Neural progenitor cell (in vitro differentiated cells): ENCODE measurements around the gene PPFIA4. TPM values are rescaled to one million over a fixed set of nuclear protein-coding genes. Genes with fewer than 3 reads are reported as not detected.

Experiments used
- DNase-seq: peaks from one replicate; pipeline ENCODE4 v3.0.0-alpha.2; 2016; ENCODE audit warnings: low spot score
- H2AFZ ChIP-seq: fragments of 200-600 bp; sonication (generic); replicated peaks from 2 replicates; pipeline ENCODE4 v1.6.1; 2016; ENCODE audit warnings: antibody characterized with exemption
- H3F3A ChIP-seq: fragments of 200-600 bp; sonication (generic); 2 replicates; pipeline ENCODE4 v1.6.1; 2016; ENCODE audit warnings: antibody characterized with exemption, low read depth
- H3K27ac ChIP-seq: fragments of 200-600 bp; sonication (generic); 2 replicates; pipeline ENCODE4 v1.5.1; 2016; ENCODE audit warnings: mild to moderate bottlenecking
- H3K27me3 ChIP-seq: fragments of 200-600 bp; sonication (generic); 2 replicates; pipeline ENCODE4 v1.6.1; 2016; ENCODE audit warnings: mild to moderate bottlenecking, moderate library complexity
- H3K36me3 ChIP-seq: fragments of 200-600 bp; sonication (generic); 2 replicates; pipeline ENCODE4 v1.5.1; 2016
- H3K4me1 ChIP-seq: fragments of 200-600 bp; sonication (generic); 2 replicates; pipeline ENCODE4 v1.6.1; 2016; ENCODE audit warnings: mixed run types
- H3K4me2 ChIP-seq: fragments of 200-600 bp; sonication (generic); 2 replicates; pipeline ENCODE4 v1.6.1; 2016
- H3K4me3 ChIP-seq: fragments of 200-600 bp; sonication (generic); 2 replicates; pipeline ENCODE4 v1.5.1; 2016
- H3K79me2 ChIP-seq: fragments of 200-600 bp; sonication (generic); 2 replicates; pipeline ENCODE4 v1.6.1; 2016; ENCODE audit warnings: low read depth
- H3K9ac ChIP-seq: fragments of 200-600 bp; sonication (generic); 2 replicates; pipeline ENCODE4 v1.6.1; 2016
- H3K9me3 ChIP-seq: fragments of 200-600 bp; sonication (generic); 2 replicates; pipeline ENCODE4 v1.5.1; 2016; ENCODE audit warnings: low read depth
- H4K20me1 ChIP-seq: fragments of 200-600 bp; sonication (generic); 2 replicates; pipeline ENCODE4 v1.6.1; 2016; ENCODE audit warnings: low read depth
- H3K27ac Mint-ChIP-seq: 3 replicates; pipeline ENCODE4 v1.8.0; 2021; ENCODE audit warnings: mixed read lengths
- H3K27me3 Mint-ChIP-seq: 2 replicates; pipeline ENCODE4 v1.8.0; 2022; ENCODE audit warnings: low read depth, mild to moderate bottlenecking, inconsistent platforms, moderate library complexity, mixed read lengths; ENCODE audit not compliant: insufficient read depth
- H3K36me3 Mint-ChIP-seq: 3 replicates; pipeline ENCODE4 v1.8.0; 2021; ENCODE audit warnings: mixed read lengths
- H3K4me1 Mint-ChIP-seq: 3 replicates; pipeline ENCODE4 v1.8.0; 2021; ENCODE audit warnings: mixed read lengths
- H3K4me3 Mint-ChIP-seq: 3 replicates; pipeline ENCODE4 v1.8.0; 2021; ENCODE audit warnings: mild to moderate bottlenecking, moderate library complexity, mixed read lengths
- H3K9me3 Mint-ChIP-seq: 3 replicates; pipeline ENCODE4 v1.8.0; 2020; ENCODE audit warnings: mixed read lengths
- EZH2 ChIP-seq: fragments of 200-600 bp; sonication (generic); IDR thresholded peaks from 2 replicates; pipeline ENCODE4 v1.6.1; 2017; ENCODE audit warnings: antibody characterized with exemption, mild to moderate bottlenecking, moderate library complexity
- EZH2phosphoT487 ChIP-seq: fragments of 200-600 bp; sonication (generic); IDR thresholded peaks from 2 replicates; pipeline ENCODE4 v1.6.1; 2017; ENCODE audit warnings: antibody characterized with exemption
- total RNA-seq: library from RNA; depleted of rRNA; stranded (reverse); fragments of >200 nt; gene quantifications from 2 replicates; pipeline ENCODE4 v1.2.3, GENCODE V29; 2015; ENCODE audit warnings: low replicate concordance
- TF ChIP-seq, protein P1 (sequence below): fragments of 200-600 bp; sonication (generic); IDR thresholded peaks from 2 replicates; pipeline ENCODE4 v1.5.1; 2017; ENCODE audit warnings: antibody characterized with exemption, mild to moderate bottlenecking

PPFIA4 gene
- total RNA-seq, 1 donor from 2014 or later, result 23.5 TPM

- H3K27ac Mint-ChIP-seq, result no peak overlapping the region
- H3K36me3 ChIP-seq, result no peaks in the 10 kb centered on the region
These were observed 23.4 kb downstream of the PPFIA4 start for GRCh38 chr1:203049576-203050180.

DNA sequence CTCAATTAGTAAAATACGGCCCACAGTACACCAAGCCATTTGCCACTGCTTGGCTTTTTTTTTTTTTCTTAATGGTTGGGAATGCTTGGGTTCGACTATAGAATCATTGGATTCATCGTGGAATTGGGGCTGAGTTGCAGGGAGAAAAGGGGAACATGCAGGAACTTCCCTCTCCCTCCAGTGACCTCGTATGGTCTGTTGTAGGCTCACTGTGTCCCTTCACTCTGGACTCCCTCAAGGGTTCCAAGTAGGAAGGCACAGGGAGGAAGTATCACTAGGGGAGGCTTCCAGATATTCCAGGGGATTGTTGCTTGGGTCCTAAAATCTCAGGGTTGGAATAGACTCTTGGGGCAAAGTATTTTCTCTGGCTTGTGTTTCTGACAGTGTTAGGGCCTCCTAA lies 24.5 kb downstream of the PPFIA4 start:
- Mint-ChIP-seq H3K27ac (no peak overlapping the region), H3K9me3 (no peaks in the 10 kb centered on the region), H3K36me3 (peaks cover 11% of the 10 kb centered on the region), H3K27me3 (peaks cover 2% of the 10 kb centered on the region), H3K4me1 (peaks cover 36% of the 10 kb centered on the region), H3K4me3 (no peak overlapping the region)
- no peak overlapping the region for H3K27ac ChIP-seq
- no peak for TF ChIP-seq EZH2phosphoT487
- TF ChIP-seq, protein P1, sequence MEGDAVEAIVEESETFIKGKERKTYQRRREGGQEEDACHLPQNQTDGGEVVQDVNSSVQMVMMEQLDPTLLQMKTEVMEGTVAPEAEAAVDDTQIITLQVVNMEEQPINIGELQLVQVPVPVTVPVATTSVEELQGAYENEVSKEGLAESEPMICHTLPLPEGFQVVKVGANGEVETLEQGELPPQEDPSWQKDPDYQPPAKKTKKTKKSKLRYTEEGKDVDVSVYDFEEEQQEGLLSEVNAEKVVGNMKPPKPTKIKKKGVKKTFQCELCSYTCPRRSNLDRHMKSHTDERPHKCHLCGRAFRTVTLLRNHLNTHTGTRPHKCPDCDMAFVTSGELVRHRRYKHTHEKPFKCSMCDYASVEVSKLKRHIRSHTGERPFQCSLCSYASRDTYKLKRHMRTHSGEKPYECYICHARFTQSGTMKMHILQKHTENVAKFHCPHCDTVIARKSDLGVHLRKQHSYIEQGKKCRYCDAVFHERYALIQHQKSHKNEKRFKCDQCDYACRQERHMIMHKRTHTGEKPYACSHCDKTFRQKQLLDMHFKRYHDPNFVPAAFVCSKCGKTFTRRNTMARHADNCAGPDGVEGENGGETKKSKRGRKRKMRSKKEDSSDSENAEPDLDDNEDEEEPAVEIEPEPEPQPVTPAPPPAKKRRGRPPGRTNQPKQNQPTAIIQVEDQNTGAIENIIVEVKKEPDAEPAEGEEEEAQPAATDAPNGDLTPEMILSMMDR, result no peak
- H2AFZ ChIP-seq, result no peak overlapping the region
- no peaks in the 10 kb centered on the region for H3K9me3 ChIP-seq
- H3K4me2 ChIP-seq, result no peak overlapping the region
- no peaks in the 10 kb centered on the region for H3K27me3 ChIP-seq
- no peak overlapping the region for H3K4me3 ChIP-seq
- H3K9ac ChIP-seq, result no peak overlapping the region
- no peaks in the 10 kb centered on the region for H3K79me2 ChIP-seq
- no peak for DNase-seq
- no peaks in the 10 kb centered on the region for H3K36me3 ChIP-seq
- H3K4me1 ChIP-seq, result peaks cover 28% of the 10 kb centered on the region
- no peaks in the 10 kb centered on the region for H4K20me1 ChIP-seq
- H3F3A ChIP-seq, result no peaks in the 10 kb centered on the region

More at GRCh38 chr1:203049576-203050180, 23.4 kb downstream of the PPFIA4 start:
- no peak for DNase-seq
- H4K20me1 ChIP-seq, result no peaks in the 10 kb centered on the region
- no peak overlapping the region for H2AFZ ChIP-seq
- H3K4me3 ChIP-seq, result no peak overlapping the region
- TF ChIP-seq EZH2phosphoT487 (no peak), EZH2 (no peak)
- TF ChIP-seq, protein P1, result no peak
- Mint-ChIP-seq H3K4me3 (no peak overlapping the region), H3K4me1 (peaks cover 34% of the 10 kb centered on the region), H3K27me3 (peaks cover 5% of the 10 kb centered on the region), H3K36me3 (peaks cover 17% of the 10 kb centered on the region), H3K9me3 (no peaks in the 10 kb centered on the region)
- no peaks in the 10 kb centered on the region for H3K79me2 ChIP-seq
- no peak overlapping the region for H3K27ac ChIP-seq
- H3F3A ChIP-seq, result no peaks in the 10 kb centered on the region
- H3K4me2 ChIP-seq, result no peak overlapping the region
- peaks cover 19% of the 10 kb centered on the region for H3K4me1 ChIP-seq
- H3K9me3 ChIP-seq, result no peaks in the 10 kb centered on the region
- no peaks in the 10 kb centered on the region for H3K27me3 ChIP-seq
- H3K9ac ChIP-seq, result no peak overlapping the region

GRCh38 chr1:203051841-203052324 lies 25.6 kb downstream of the PPFIA4 start:
- no peaks in the 10 kb centered on the region for H4K20me1 ChIP-seq
- H2AFZ ChIP-seq, result no peak overlapping the region
- no peak for TF ChIP-seq EZH2phosphoT487
- TF ChIP-seq, protein P1, result no peak
- no peak for TF ChIP-seq EZH2
- Mint-ChIP-seq H3K4me1 (peaks cover 33% of the 10 kb centered on the region), H3K36me3 (peaks cover 13% of the 10 kb centered on the region), H3K9me3 (no peaks in the 10 kb centered on the region), H3K27me3 (peaks cover 2% of the 10 kb centered on the region), H3K27ac (no peak overlapping the region), H3K4me3 (no peak overlapping the region)
- no peaks in the 10 kb centered on the region for H3K27me3 ChIP-seq
- peaks cover 28% of the 10 kb centered on the region for H3K4me1 ChIP-seq
- no peak overlapping the region for H3K4me3 ChIP-seq
- H3K79me2 ChIP-seq, result no peaks in the 10 kb centered on the region
- H3K4me2 ChIP-seq, result no peak overlapping the region
- no peak overlapping the region for H3K27ac ChIP-seq
- H3F3A ChIP-seq, result no peaks in the 10 kb centered on the region
- no peaks in the 10 kb centered on the region for H3K36me3 ChIP-seq
- no peak overlapping the region for H3K9ac ChIP-seq
- DNase-seq, result no peak
- H3K9me3 ChIP-seq, result no peaks in the 10 kb centered on the region
